GM21619 (cell line): ENCODE measurements around the gene ADGRD2.

ENCODE experiments used
- ATAC-seq: cut with Tn5 transposase; IDR thresholded peaks from one replicate; pipeline ENCODE4 v1.9.1; 2021; ENCODE audit not compliant: unreplicated experiment

ADGRD2 gene

GRCh38 chr9:124456341-124457078, 6.3 kb downstream of the ADGRD2 start:
- no peak for ATAC-seq

DNA sequence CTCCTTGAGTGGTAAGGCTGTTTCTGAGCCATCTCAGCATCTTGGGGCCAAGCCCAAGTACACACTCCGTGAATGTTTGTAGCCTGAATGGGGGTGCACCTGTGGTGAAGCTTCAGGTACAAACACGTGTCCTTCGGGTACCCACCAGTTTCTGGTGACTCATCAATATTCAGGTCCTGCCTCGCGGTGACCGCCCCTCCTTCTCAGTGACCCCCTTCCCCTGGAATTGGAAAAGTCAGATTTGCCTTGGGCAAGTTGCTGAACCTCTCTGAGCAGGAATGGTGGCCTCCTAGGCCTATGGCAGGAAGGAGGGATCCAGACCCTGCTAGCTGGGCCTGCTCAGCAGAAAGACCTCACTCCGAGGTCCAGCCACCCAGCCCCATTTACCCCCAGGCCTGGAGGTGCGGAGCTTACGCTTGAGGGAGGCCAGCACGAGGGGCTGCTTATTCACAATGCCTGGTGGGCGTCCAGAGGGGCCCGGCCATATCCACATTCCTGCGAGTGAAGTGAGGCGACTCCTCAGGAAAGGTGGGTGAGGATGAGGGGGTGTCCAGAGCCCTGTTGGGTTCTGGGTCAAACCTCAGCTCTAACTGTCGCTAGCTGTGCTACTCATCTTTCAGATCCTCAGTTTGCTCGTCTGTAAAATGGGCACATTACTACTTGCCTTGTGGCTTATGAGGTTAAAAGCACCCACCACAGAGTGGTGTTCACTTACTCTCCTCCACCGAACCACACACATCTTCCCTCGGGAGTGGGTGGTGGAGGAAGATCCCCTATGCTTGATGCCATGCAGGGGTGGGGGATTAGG, 7.0 kb downstream of the ADGRD2 start:
- no peak for ATAC-seq

GRCh38 chr9:124457887-124458431, 7.7 kb downstream of the ADGRD2 start:
- no peak for ATAC-seq

- no peak for ATAC-seq
These were observed 8.2 kb downstream of the ADGRD2 start for GRCh38 chr9:124458441-124458840.

DNA sequence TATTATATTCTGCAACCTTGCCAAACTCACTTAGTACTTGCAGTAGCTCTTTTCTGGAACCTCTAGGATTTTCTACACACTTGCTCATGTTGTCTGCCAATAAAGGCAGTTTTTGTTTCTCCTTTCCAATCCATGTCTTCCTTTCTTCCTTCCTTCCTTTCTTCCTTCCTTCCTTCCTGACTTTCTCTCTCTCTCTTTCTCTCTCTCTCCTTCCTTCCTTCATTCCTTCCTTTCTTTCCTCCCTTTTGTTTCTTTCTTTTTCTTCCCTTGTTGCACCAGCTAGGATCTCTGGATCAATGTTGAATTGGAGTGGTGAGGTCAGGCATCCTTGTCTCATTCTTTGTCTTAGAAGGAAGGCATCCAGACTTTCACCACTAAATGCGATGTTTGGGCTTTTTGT, 12.5 kb downstream of the ADGRD2 start:
- ATAC-seq, result no peak

DNA sequence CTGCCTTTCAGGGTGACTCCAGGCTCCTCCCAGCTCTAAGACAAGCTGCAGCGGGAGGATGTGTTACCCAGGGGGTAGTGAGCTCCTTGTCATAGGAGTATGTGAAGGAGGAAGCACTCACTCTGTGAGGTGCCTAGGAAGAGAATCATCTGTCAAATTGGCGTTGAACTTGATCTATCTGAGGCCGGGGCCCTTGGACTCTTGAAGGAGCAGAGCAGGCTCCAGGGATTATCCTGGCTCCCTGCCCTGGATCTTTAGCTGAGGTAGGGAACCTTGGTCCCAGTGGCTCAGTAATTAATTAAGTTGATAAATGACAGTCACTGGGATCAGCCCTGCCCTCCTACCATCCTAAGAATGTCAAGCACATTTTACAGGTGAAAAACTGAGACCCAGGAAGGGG, 15.5 kb downstream of the ADGRD2 start:
- ATAC-seq, result no peak

GRCh38 chr9:124467410-124468060, 17.3 kb downstream of the ADGRD2 start:
- no peak for ATAC-seq

DNA sequence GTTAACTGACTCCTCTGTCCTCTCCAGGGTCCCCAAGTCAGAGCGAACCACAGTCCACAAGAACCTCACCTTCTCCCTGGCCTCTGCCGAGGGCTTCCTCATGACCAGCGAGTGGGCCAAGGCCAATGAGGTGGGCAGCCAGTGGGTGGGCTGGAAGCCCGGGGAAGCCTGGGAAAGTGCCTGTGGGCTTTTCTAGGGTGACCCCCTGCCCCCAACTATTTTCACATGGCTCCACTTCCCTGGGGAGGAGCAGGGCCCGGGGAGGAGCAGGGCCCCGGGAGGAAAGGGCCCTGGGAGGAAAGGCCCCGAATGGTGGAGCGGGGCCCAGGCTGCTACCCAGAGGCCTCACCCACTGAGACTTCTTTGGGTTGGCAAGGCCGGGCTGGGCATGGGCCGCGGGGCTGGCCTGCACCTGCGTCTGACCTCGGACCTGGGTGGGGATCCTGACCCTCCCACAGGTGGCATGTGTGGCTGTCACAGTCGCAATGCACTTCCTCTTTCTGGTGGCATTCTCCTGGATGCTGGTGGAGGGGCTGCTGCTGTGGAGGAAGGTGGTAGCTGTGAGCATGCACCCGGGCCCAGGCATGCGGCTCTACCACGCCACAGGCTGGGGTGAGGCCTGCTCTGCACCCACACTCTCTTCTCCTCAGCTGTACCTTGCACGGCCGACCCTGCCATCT, 17.9 kb downstream of the ADGRD2 start:
- no peak for ATAC-seq

DNA sequence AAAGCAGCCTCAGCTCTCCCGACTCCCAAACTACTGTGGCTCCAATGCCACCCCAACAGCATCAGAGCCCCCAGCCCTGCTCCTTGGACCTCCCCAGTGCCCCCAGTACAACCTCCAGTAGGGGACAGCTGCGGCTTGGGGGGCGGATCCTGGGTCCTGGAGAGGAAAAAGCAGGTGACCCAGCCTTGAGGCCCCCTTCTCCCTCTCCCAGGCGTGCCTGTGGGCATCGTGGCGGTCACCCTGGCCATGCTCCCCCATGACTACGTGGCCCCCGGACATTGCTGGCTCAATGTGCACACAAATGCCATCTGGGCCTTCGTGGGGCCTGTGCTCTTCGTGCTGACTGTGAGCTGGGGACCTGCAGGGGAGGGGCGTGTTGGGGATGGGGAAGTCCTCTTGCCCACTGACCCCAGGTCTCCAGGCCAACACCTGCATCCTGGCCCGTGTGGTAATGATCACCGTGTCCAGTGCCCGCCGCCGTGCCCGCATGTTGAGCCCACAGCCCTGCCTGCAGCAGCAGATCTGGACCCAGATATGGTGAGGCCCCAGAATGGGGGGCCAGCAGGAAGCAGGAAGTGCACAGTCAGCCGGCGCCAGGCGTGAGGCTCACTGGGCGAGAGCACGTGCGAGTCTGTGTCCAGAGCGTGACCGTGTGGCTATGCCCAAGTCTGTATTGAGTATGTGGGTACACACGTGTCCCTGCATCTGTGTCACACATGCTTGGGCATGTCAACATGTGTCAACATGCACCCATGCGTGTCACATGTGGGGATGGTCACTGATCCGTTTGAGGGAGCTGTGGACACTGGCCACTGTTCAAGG, 19.0 kb downstream of the ADGRD2 start:
- no peak for ATAC-seq

GRCh38 chr9:124470306-124470705, 20.1 kb downstream of the ADGRD2 start:
- no peak for ATAC-seq

GRCh38 chr9:124470726-124471125, 20.5 kb downstream of the ADGRD2 start:
- no peak for ATAC-seq

DNA sequence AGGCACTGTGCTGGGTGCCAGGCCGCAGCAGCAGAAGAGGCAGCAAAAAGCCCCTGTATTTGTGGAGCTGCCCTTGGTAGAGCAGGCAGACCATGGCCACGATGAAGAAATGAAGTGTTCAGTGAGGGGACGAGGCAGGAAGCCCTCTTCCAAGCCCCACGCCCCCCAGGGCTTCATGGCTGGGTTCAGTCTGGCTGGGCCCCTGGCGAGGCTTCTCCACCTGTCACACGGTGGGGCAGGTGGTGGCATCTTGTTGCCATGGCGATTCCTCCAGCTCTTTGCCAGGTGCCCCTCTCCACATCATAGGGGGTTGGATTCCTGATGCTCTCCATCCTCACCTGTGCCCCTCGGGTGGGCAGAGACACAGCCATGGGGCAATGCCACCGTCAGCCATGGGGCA, 21.5 kb downstream of the ADGRD2 start:
- no peak for ATAC-seq

GRCh38 chr9:124472770-124473169, 22.5 kb downstream of the ADGRD2 start:
- ATAC-seq, result no peak

- ATAC-seq, result no peak
These were observed 23.1 kb downstream of the ADGRD2 start for GRCh38 chr9:124473310-124473709.

DNA sequence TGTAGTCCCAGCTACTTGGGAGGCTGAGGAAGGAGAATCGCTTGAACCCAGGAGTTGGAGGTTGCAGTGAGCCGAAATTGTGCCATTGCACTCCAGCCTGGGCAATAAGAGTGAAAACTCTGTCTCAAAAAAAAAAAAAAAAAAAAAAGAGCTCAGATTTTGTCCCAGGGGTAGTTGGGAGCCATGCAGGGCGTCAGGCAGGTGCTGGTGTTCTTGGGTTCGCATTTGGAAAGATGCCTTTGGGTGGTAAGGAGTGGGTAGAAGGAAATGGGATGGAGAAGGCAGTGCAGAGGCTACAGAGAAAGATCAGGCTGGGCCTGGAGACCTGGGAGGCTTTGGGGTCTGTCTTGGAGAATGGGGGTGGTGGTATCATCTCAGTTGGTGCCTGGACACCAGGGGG, 23.9 kb downstream of the ADGRD2 start:
- ATAC-seq, result no peak

- no peak for ATAC-seq
These were observed 25.1 kb downstream of the ADGRD2 start for GRCh38 chr9:124475158-124475867.

DNA sequence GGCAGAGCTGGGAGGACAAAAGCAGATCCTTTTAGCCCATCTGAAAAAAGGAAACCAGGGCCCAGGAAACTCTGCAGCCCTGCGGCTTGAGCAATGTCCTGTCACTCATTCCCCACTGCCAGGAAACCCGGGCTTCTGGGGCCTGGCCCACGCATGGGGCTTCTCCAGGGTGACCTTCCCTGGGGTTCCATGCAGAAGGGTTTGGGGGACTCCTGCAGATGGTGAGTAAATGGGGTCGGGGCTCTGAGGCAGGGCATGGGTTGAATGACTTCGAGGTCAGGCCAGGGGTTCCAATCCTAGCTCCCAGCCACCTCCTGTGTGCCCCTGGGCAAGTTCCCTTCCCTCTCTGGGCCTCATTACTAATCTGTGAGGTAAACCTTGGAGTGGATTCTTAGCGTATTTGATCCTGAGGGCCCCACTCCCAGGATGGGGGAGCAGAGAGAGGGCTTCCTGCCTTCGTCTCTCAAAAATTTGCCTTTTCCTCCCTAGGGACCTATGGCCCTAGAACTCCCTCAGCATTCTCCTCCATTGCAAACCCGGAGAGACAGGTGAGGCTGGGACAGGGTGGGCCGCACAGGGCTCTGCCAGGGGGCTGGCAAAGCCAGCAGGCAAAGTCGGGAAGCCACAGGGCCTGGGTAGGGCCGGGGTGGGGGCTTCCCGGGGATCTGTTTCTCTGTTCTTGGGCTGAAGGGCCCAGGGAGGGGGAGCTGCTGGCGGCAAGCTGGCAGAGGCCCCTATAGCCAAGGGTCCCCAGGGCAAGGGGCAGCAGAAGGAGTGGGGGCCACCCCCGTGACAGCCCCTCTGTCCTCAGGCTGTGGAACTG, 25.8 kb downstream of the ADGRD2 start:
- ATAC-seq, result no peak

DNA sequence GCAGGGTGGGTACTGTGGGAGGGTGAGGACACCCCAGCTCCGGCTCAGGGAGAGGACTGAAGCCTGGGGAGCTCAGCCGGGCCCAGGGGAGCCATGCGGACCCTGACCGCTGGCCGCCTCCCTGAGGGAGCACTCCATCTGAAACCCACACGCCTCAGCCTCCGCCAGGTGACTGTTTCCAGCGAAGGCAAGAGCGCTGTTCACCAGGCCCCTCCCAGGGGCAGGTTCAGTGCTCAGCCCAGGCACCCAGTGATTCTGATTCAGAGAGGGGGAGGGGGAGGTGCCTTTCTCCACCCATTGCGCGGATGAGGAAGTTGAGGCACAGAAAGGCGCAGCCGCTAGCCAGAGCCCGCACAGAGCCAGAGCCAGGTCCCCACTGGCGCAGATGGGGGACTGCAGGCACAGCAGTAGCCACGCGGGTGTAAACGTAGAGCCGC, 27.0 kb downstream of the ADGRD2 start:
- no peak for ATAC-seq
